PFSK-1 (cell line): ENCODE data around the gene SPO11.

Experiments
- FOXP2 ChIP-seq: optimal IDR thresholded peaks from 2 replicates; pipeline ENCODE3; 2011; ENCODE audit warnings: borderline replicate concordance, control low read depth, inconsistent platforms; ENCODE audit not compliant: insufficient read depth; ENCODE audit errors: extremely low read length, extremely low read depth
- POLR2AphosphoS5 ChIP-seq: IDR thresholded peaks from 2 replicates; pipeline ENCODE4 v1.6.1; 2012; ENCODE audit warnings: low read depth, mild to moderate bottlenecking, control low read depth, low read length, moderate library complexity
- REST ChIP-seq, 2 experiments: IDR thresholded peaks; 2 replicates each; pipeline versions ENCODE4 v1.6.1 to v1.8.0; 2011 to 2012; ENCODE audit warnings: low read depth in 2 of 2, low read length in 2 of 2, control low read depth in 1 of 2, inconsistent platforms in 1 of 2, mild to moderate bottlenecking in 1 of 2, moderate library complexity in 1 of 2; ENCODE audit not compliant: insufficient read depth in 1 of 2
- SIN3A ChIP-seq: IDR thresholded peaks from 2 replicates; pipeline ENCODE4 v1.6.1; 2012; ENCODE audit warnings: mild to moderate bottlenecking, low read length, moderate library complexity, borderline replicate concordance; ENCODE audit not compliant: insufficient read depth
- TAF1 ChIP-seq: IDR thresholded peaks from 2 replicates; pipeline ENCODE4 v1.6.1; 2012; ENCODE audit warnings: low read length, control low read depth, borderline replicate concordance; ENCODE audit not compliant: insufficient read depth

The SPO11 gene

GRCh38 chr20:57382516-57382915, 52.9 kb downstream of the SPO11 start:
- TF ChIP-seq POLR2AphosphoS5 (no peak), TAF1 (no peak), FOXP2 (no peak), SIN3A (no peak), REST (IDR thresholded peaks at IDR 0.05; ENCODE audit: insufficient read depth in 1 of 2, low read depth in 2 of 2, low read length in 2 of 2) (no peak)

DNA sequence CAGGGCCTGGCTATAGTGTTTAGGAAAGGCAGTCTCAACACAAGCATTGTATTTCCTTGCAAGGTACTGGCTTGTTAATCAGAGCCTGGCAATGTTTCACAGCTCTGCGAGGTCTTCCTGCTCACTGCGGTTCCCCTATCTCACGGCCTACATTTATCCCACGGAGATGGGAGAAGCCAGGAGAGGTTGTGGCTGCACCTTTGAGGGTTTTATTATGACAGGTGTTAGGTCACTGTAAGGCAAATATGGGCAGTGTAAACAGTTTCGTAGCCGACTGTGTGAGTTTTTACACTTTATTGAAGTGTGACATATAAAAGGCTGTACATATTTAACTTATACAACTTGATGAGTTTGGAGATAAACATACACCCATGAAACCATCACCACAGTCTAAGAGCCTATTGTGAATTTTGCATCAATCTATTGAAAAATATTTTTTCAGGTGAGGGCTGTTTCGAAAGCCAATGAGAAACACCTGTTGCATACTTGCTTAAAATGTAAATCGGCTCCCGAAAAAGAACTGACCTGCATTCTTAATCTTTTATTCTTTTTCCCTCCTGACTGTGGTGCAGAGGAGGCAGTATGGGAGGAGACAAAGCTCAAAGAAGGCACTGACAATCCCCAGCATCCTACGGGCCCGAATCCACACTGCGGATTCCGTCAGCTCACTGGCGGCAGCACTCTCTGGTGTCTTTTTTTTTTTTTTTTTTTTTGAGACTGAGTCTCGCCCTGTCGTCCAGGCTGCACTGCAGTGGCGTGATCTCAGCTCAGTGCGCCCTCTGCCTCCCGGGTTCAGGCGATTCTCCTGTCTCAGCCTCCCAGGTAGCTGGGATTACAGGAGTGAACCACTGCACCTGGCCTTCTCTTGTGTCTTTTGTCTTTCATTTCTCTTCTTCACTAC, 54.1 kb downstream of the SPO11 start:
- TF ChIP-seq REST (IDR thresholded peaks at IDR 0.05; ENCODE audit: insufficient read depth in 1 of 2, low read depth in 2 of 2, low read length in 2 of 2) (no peak), SIN3A (no peak), FOXP2 (no peak), TAF1 (no peak), POLR2AphosphoS5 (no peak)

GRCh38 chr20:57384486-57384885, 54.9 kb downstream of the SPO11 start:
- TF ChIP-seq SIN3A (no peak), TAF1 (no peak), REST (IDR thresholded peaks at IDR 0.05; ENCODE audit: insufficient read depth in 1 of 2, low read depth in 2 of 2, low read length in 2 of 2) (no peak), POLR2AphosphoS5 (no peak), FOXP2 (no peak)

DNA sequence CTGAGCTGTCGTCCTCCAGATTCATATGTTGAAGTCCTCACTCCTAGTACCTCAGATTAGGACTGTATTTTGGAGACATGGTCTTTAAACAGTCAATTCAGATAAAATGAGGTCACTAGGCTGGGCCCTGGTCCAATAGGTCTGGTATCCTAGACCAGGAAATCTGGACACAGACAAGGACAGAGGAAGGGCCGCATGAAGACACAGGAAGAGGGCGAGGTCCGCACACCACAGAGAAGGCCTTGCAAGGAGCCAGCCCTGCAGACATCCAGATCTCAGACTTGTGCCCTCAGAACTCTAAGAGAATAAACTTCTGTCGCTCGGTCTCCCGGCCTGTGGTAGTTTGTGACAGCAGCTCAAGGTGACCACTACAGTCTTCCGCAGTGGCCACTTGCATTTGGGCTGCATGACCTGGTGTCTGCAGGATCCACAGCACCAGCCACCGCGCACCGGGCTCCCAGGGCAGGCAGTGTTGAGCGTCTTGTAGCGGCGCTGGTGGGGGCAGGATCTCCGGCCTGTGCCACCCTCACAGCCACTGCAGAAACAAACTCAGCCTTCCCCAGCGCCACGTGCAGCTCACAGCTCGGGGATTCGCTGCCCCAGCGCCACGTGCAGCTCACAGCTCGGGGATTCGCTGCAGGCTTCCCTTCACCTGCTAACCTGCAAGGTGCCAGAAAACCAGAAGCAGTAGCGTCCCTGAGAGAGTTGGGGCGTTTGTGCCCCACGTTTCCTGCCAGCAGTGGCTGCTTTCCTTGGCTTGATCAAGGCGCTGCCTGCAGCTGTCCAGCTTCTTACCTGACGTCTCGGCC, 55.6 kb downstream of the SPO11 start:
- TF ChIP-seq FOXP2 = no peak
- TF ChIP-seq POLR2AphosphoS5 = no peak
- TF ChIP-seq TAF1 = no peak
- TF ChIP-seq SIN3A = no peak
- no peak for TF ChIP-seq REST (IDR thresholded peaks at IDR 0.05; ENCODE audit: insufficient read depth in 1 of 2, low read depth in 2 of 2, low read length in 2 of 2)
